Natural killer cell treated with Interleukin-12 subunit alpha and Interleukin-12 subunit beta and Interleukin-15 and Interleukin-18, amount 100 ng/mL, for 72 hours (primary cell): ENCODE measurements around the gene TAAR5. TPM values are rescaled to one million over a fixed set of nuclear protein-coding genes. Genes with fewer than 3 reads are reported as not detected.
"Not testable (repeated sequence)": the region's sequence is repeated elsewhere in the genome, so short reads cannot be mapped to it uniquely, and the experiment has no call there.

Experiments
- ATAC-seq, 2 donors: fragments of 150-1000 bp; cut with Tn5 transposase in 1 of 2; sonication (Bioruptor Pico), chemical (Tn5 transposase) in 1 of 2; 2 replicates each; pipeline ENCODE4 v1.10.0; 2021
- DNase-seq: peaks from one replicate; pipeline ENCODE4 v3.0.0; 2022; ENCODE audit warnings: low spot score
- H3K27ac Mint-ChIP-seq, 2 donors: 1 replicate in 1 of 2; 2 replicates in 1 of 2; pipeline ENCODE4 v1.8.0; 2022; ENCODE audit warnings: mixed read lengths in 2 of 2, mild to moderate bottlenecking in 1 of 2, moderate library complexity in 1 of 2
- H3K27me3 Mint-ChIP-seq, 2 donors: 1 replicate in 1 of 2; 2 replicates in 1 of 2; pipeline ENCODE4 v1.8.0; 2022; ENCODE audit warnings: mixed read lengths in 2 of 2
- H3K36me3 Mint-ChIP-seq: one replicate; pipeline ENCODE4 v1.8.0; 2022; ENCODE audit warnings: mixed read lengths
- H3K4me1 Mint-ChIP-seq, 2 donors: 1 replicate in 1 of 2; 2 replicates in 1 of 2; pipeline ENCODE4 v1.8.0; 2022; ENCODE audit warnings: low read depth in 2 of 2, mixed read lengths in 2 of 2, mild to moderate bottlenecking in 1 of 2
- H3K4me3 Mint-ChIP-seq: one replicate; pipeline ENCODE4 v1.8.0; 2022; ENCODE audit warnings: mixed read lengths
- H3K9me3 Mint-ChIP-seq: 2 replicates; pipeline ENCODE4 v1.8.0; 2022; ENCODE audit warnings: mixed read lengths
- total RNA-seq, 2 donors: library from RNA; stranded (reverse); gene quantifications; one replicate each; pipeline ENCODE4 v1.2.3, GENCODE V29; 2022

TAAR5 gene
- total RNA-seq, 2 donors from 2014 or later, result not detected

GRCh38 chr6:132604635-132605152 is 15.2 kb upstream of the TAAR5 start:
- H3K4me1 Mint-ChIP-seq, result peaks cover 0 to under 1% of the 10 kb centered on the region in 2 donors
- H3K9me3 Mint-ChIP-seq, result no peaks in the 10 kb centered on the region
- no peak overlapping the region for H3K4me3 Mint-ChIP-seq
- no peaks in the 10 kb centered on the region for H3K36me3 Mint-ChIP-seq
- H3K27ac Mint-ChIP-seq, result no peak overlapping the region
- DNase-seq (no peak), ATAC-seq (no peak)
- peaks cover 0 to 6% of the 10 kb centered on the region in 2 donors for H3K27me3 Mint-ChIP-seq

- not testable (repeated sequence) for H3K4me1 Mint-ChIP-seq, H3K9me3 Mint-ChIP-seq, H3K36me3 Mint-ChIP-seq, H3K4me3 Mint-ChIP-seq, DNase-seq, H3K27ac Mint-ChIP-seq, ATAC-seq
- H3K27me3 Mint-ChIP-seq, result peaks cover 5 to 22% of the 10 kb centered on the region in 2 donors
Measured at GRCh38 chr6:132600900-132601299, 11.4 kb upstream of the TAAR5 start.

- ATAC-seq (no peak), DNase-seq (no peak)
- H3K27ac Mint-ChIP-seq, result no peak overlapping the region
Measured at GRCh38 chr6:132598473-132598872, 8.9 kb upstream of the TAAR5 start.

GRCh38 chr6:132596201-132596600 is 6.7 kb upstream of the TAAR5 start:
- no peak overlapping the region for H3K27ac Mint-ChIP-seq
- H3K36me3 Mint-ChIP-seq, result no peaks in the 10 kb centered on the region
- no peaks in the 10 kb centered on the region for H3K9me3 Mint-ChIP-seq
- H3K27me3 Mint-ChIP-seq, result peaks cover 11 to 22% of the 10 kb centered on the region in 2 donors
- H3K4me3 Mint-ChIP-seq, result no peak overlapping the region
- H3K4me1 Mint-ChIP-seq, result peaks cover 6 to 10% of the 10 kb centered on the region in 2 donors
- no peak for ATAC-seq
- DNase-seq, result no peak

More at GRCh38 chr6:132598473-132598872, 8.9 kb upstream of the TAAR5 start:
- Mint-ChIP-seq H3K9me3 (no peaks in the 10 kb centered on the region), H3K4me3 (no peak overlapping the region), H3K27me3 (peaks cover 11 to 22% of the 10 kb centered on the region in 2 donors), H3K4me1 (peaks cover 2 to 5% of the 10 kb centered on the region in 2 donors), H3K36me3 (no peaks in the 10 kb centered on the region)

GRCh38 chr6:132592855-132593254 is 3.3 kb upstream of the TAAR5 start:
- Mint-ChIP-seq H3K4me3 (no peak overlapping the region), H3K27me3 (peaks cover 12 to 16% of the 10 kb centered on the region in 2 donors), H3K27ac (no peak overlapping the region), H3K9me3 (no peaks in the 10 kb centered on the region), H3K4me1 (peaks cover 7 to 9% of the 10 kb centered on the region in 2 donors), H3K36me3 (no peaks in the 10 kb centered on the region)
- ATAC-seq (no peak), DNase-seq (no peak)

- DNase-seq (no peak), ATAC-seq (no peak)
- H3K9me3 Mint-ChIP-seq, result no peaks in the 10 kb centered on the region
- no peak overlapping the region for H3K27ac Mint-ChIP-seq
- peaks cover 7 to 9% of the 10 kb centered on the region in 2 donors for H3K4me1 Mint-ChIP-seq
- no peaks in the 10 kb centered on the region for H3K36me3 Mint-ChIP-seq
- H3K4me3 Mint-ChIP-seq, result no peak overlapping the region
- peaks cover 7 to 18% of the 10 kb centered on the region in 2 donors for H3K27me3 Mint-ChIP-seq
Measured at GRCh38 chr6:132590362-132590761, 821 bp upstream of the TAAR5 start.

GRCh38 chr6:132587424-132587823 is 2.1 kb downstream of the TAAR5 start:
- DNase-seq (no peak), ATAC-seq (no peak)
- Mint-ChIP-seq H3K4me1 (peaks cover 4% of the 10 kb centered on the region in 2 donors), H3K4me3 (no peak overlapping the region), H3K27ac (no peak overlapping the region), H3K36me3 (no peaks in the 10 kb centered on the region), H3K27me3 (peaks cover 7 to 19% of the 10 kb centered on the region in 2 donors), H3K9me3 (no peaks in the 10 kb centered on the region)

GRCh38 chr6:132584698-132585097 is 4.8 kb downstream of the TAAR5 start:
- Mint-ChIP-seq H3K27me3 (peaks cover 16 to 25% of the 10 kb centered on the region in 2 donors), H3K4me3 (no peak overlapping the region), H3K9me3 (no peaks in the 10 kb centered on the region), H3K4me1 (peaks cover 4% of the 10 kb centered on the region in 2 donors), H3K27ac (no peak overlapping the region), H3K36me3 (no peaks in the 10 kb centered on the region)
- DNase-seq, result no peak
- ATAC-seq, result no peak

GRCh38 chr6:132571774-132572173 is 17.8 kb downstream of the TAAR5 start:
- Mint-ChIP-seq H3K9me3 (no peaks in the 10 kb centered on the region), H3K4me3 (no peak overlapping the region), H3K27me3 (peaks cover 18 to 28% of the 10 kb centered on the region in 2 donors), H3K27ac (no peak overlapping the region), H3K4me1 (no peaks in the 10 kb centered on the region), H3K36me3 (peaks cover 4% of the 10 kb centered on the region)
- ATAC-seq, result no peak
- no peak for DNase-seq

GRCh38 chr6:132570221-132570777 is 19.2 kb downstream of the TAAR5 start, which contains the start of gene TAAR6:
TAAR6 (plus strand) TSS chr6:132570322; CDS start chr6:132570322, 0 bp downstream.
- no peaks in the 10 kb centered on the region for H3K9me3 Mint-ChIP-seq
- DNase-seq, result no peak
- H3K4me1 Mint-ChIP-seq, result no peaks in the 10 kb centered on the region
- H3K27ac Mint-ChIP-seq, result no peak within 1 kb of the TSS
- ATAC-seq, result no peak
- no peak within 1 kb of the TSS for H3K4me3 Mint-ChIP-seq
- H3K27me3 Mint-ChIP-seq, result peaks cover 18 to 34% of the 10 kb centered on the region in 2 donors
- peaks cover 4% of the 10 kb centered on the region for H3K36me3 Mint-ChIP-seq

- Mint-ChIP-seq H3K4me1 (no peaks in the 10 kb centered on the region), H3K4me3 (no peak overlapping the region), H3K36me3 (peaks cover 4% of the 10 kb centered on the region), H3K27me3 (peaks cover 20 to 41% of the 10 kb centered on the region in 2 donors), H3K27ac (no peak overlapping the region), H3K9me3 (no peaks in the 10 kb centered on the region)
- DNase-seq, result no peak
- ATAC-seq, result no peak
Measured at GRCh38 chr6:132569170-132569569, 20.4 kb downstream of the TAAR5 start.

- H3K4me1 Mint-ChIP-seq, result no peaks in the 10 kb centered on the region
- DNase-seq (no peak), ATAC-seq (no peak)
- H3K36me3 Mint-ChIP-seq, result peaks cover 4% of the 10 kb centered on the region
- peaks cover 20 to 36% of the 10 kb centered on the region in 2 donors for H3K27me3 Mint-ChIP-seq
- no peak overlapping the region for H3K27ac Mint-ChIP-seq
- no peaks in the 10 kb centered on the region for H3K9me3 Mint-ChIP-seq
- no peak overlapping the region for H3K4me3 Mint-ChIP-seq
Measured at GRCh38 chr6:132568611-132569010, 20.9 kb downstream of the TAAR5 start.

GRCh38 chr6:132567566-132567965 is 22.0 kb downstream of the TAAR5 start:
- H3K27me3 Mint-ChIP-seq, result peaks cover 20 to 36% of the 10 kb centered on the region in 2 donors
- DNase-seq, result no peak
- H3K27ac Mint-ChIP-seq, result no peak overlapping the region
- no peak overlapping the region for H3K4me3 Mint-ChIP-seq
- no peaks in the 10 kb centered on the region for H3K4me1 Mint-ChIP-seq
- H3K9me3 Mint-ChIP-seq, result no peaks in the 10 kb centered on the region
- no peaks in the 10 kb centered on the region for H3K36me3 Mint-ChIP-seq
- no peak for ATAC-seq

- DNase-seq (no peak), ATAC-seq (no peak)
- no peak overlapping the region for H3K4me3 Mint-ChIP-seq
- no peaks in the 10 kb centered on the region for H3K9me3 Mint-ChIP-seq
- no peak overlapping the region for H3K27ac Mint-ChIP-seq
- H3K36me3 Mint-ChIP-seq, result no peaks in the 10 kb centered on the region
- peaks cover 20 to 38% of the 10 kb centered on the region in 2 donors for H3K27me3 Mint-ChIP-seq
- no peaks in the 10 kb centered on the region for H3K4me1 Mint-ChIP-seq
Measured at GRCh38 chr6:132566404-132566803, 23.1 kb downstream of the TAAR5 start.
